Epithelial cell of proximal tubule (primary cell): ENCODE data around the gene CPT1B. TPM values are rescaled to one million over a fixed set of nuclear protein-coding genes. Genes with fewer than 3 reads are reported as not detected.

ENCODE experiments used
- DNase-seq: peaks from one replicate; pipeline ENCODE4 v3.0.0-alpha.2; 2011; ENCODE audit warnings: low read depth
- H3K4me3 ChIP-seq: 2 replicates; pipeline ENCODE4 v1.5.1; 2011; ENCODE audit warnings: low read depth, mild to moderate bottlenecking, low read length
- CTCF ChIP-seq: conservative IDR thresholded peaks from 2 replicates; pipeline ENCODE4 v1.5.1; 2012; ENCODE audit warnings: low read depth, mild to moderate bottlenecking, low read length
- total RNA-seq: library from RNA; depleted of rRNA; stranded (reverse); fragments of >200 nt; gene quantifications from 2 replicates; pipeline ENCODE4 v1.2.3, GENCODE V29; 2015

The CPT1B gene
- total RNA-seq, 1 donor from 2014 or later: 4.0 TPM

DNA sequence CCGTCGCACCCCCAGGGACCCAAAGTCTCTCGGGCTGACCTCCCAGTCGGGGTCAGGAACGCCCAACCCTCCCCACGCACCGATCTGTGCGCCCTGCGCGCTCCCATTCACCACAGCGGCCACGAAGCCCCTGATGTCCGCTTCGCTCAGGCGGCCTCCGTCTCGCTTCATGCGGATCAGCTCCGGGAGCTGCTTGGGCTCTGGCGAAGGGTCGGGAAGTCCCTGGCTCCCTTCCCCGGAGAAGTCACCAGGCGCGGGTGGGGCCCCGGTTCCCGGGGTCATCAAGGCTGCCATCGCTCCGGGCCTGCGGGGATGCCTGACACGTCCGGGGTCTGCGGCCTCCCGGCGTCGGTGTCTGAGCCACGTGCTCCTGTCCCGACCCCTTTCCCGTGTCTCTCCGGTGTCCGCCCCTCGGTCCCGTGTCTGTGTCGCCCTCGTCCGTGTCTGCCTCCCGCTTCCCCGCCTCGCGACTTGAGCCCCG is 48.8 kb downstream of the CPT1B start:
- no peak for DNase-seq
- H3K4me3 ChIP-seq: peak overlapping the region; percentile 82
- TF ChIP-seq CTCF: no peak

- DNase-seq: no peak
- TF ChIP-seq CTCF: no peak
- peak overlapping the region; percentile 82 for H3K4me3 ChIP-seq
Measured at GRCh38 chr22:50528682-50529415, 49.4 kb downstream of the CPT1B start.

DNA sequence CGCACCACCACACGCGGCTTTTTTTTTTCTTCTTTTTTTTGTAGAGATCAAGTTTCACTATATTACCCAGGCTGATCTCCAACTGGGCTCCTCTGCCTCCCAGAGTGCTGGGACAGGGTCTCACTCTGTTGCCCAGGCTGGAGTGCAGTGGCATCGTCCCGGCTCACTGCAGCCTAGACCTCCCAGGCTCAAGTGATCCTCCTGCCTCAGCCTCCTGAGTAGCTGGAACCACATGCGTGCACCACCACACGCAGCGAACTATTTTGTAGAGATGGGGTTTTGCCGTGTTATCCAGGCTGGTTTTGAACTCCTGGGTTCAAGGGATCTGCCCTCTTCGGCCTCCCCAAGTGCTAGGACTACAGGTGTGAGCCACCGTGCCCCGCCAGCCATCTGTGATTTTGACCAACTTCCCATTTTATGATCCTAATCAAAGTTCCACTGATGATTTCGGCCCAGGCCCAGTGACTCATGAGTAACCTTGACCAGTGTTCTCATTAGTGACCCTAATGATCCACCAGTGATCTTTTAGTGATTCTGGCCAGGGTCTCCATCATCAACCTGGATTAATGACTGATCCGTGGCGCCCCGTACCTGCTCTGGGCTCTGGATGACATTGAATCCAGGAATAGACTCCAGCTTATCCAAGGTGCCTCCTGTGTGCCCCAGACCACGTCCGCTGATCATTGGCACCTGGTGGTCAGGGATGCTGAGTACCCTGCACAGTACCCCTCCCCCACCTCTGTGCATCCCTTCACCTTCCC is 50.1 kb downstream of the CPT1B start:
- no peak for TF ChIP-seq CTCF
- DNase-seq: no peak
- peak overlapping the region; percentile 82 for H3K4me3 ChIP-seq

DNA sequence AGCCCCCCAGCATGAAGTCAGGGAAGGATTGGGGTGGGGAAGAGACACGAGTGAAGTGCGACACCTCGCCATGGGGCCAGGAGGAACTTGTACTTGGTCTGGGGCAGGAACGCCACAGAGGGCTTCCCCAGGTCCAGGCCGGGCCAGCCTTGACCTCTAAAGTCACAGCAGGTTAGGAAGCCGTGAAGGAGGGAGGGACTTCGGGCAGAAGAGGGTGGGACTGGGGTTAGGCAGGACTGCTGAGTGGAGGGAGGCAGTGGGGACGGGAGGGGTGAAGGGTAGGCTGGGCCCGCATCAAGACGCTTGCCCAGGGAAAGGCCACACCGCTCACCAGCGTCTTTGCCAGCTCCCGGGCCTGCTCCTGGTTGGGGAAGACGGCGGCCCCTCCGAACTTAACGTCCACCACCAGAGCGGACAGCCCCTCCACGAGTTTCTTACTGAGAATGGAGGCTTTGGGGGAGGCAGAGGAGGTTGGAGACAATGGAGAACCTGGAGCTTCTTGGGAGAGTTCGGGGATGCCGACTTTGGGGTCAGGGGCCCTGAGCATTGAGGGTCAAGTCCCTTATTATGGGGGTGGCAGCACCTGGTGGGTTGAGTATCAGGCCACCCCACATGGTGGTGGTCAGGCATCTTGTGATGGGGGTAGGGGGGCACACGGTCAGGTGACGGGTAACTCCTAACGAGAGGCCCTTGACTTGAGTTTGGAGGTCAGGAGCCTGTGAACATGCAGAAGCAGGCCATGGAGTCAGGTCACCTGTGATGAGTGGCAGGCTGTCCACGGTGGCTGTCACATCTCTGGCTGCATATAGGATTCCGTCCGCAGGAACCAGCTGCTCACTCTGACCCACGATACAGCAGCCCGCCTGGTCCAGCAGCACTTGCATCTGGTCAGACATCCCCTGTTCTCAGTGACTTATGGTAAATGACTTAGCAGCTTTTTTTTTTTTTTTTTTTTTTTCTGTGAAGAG is 51.1 kb downstream of the CPT1B start:
- H3K4me3 ChIP-seq: peak overlapping the region; percentile 73
- DNase-seq: no peak
- TF ChIP-seq CTCF: no peak

DNA sequence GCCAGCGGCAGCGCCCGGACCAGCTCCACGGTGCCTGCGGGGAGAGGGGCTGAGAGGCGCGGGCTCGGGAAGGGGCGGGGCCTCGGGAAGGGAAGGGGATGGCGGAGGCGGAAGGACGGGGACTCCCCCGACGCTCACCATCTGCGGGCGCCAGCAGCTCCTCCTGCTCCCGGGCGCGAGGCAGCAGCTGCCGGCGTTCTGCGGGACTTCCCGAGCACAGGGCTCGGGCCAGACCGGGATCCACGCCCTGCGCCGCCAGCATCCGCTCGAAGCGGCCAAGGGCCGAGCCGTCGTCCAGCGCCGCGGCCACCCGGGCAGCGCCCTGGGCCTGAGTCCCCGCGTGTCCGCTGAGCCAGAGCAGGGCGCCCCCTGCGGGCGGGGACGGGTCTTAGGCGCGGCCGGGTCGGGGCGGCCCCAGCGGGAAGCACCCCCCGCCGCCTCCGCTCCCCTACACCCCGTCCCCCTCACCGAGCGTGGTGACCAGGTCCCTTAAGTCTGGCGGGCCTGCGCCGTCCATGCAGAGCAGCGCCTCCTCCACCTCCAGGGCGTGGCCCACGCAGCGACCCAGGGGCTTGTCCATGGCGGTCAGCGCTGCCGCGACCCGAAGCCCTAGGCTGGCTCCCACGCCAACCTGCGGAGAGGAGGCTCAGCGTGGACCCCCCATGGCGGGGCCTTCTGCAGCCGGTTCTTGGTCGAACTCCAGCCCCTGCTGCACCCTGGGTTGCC is 52.0 kb downstream of the CPT1B start:
- TF ChIP-seq CTCF: peak; percentile 48
- peak overlapping the region; percentile 73 for H3K4me3 ChIP-seq
- no peak for DNase-seq

GRCh38 chr22:50525858-50526107 is 52.4 kb downstream of the CPT1B start:
- TF ChIP-seq CTCF: no peak
- H3K4me3 ChIP-seq: peak overlapping the region; percentile 73
- DNase-seq: no peak
